ENCODE data around the gene ZNF487.

ZNF487 gene

GRCh38 chr10:43396061-43396927, 40.6 kb upstream of the ZNF487 start (continued):
- TF ChIP-seq KLF17 (tag by site-specific recombination; IDR thresholded peaks at IDR 0.05) (peak; percentile 14), ZNF560 (tag by site-specific recombination; IDR thresholded peaks at IDR 0.05; ENCODE audit: borderline replicate concordance) (no peak), ZNF324 (tag by site-specific recombination; IDR thresholded peaks at IDR 0.05) (no peak; the same call in 1 of the 2 replicates), ZNF639 (tag by site-specific recombination; IDR thresholded peaks at IDR 0.05) (no peak), AEBP2 (tag by site-specific recombination; IDR thresholded peaks at IDR 0.05; ENCODE audit: borderline replicate concordance) (no peak), ZNF701 (tag by site-specific recombination; IDR thresholded peaks at IDR 0.05) (no peak), ZBTB26 (tag by site-specific recombination; optimal IDR thresholded peaks at IDR 0.05) (peak; percentile 71)

- Histone ChIP-seq H3K4me3 (ENCODE audit: low read depth, low read length) (peak overlapping the region; percentile 58), H3K9me3 (ENCODE audit: control insufficient read depth, insufficient read depth, low read depth, low read length) (no peaks in the 10 kb centered on the region), H3K4me1 (ENCODE audit: control insufficient read depth, insufficient read depth, low read length) (peaks cover 6% of the 10 kb centered on the region), H3K36me3 (ENCODE audit: control insufficient read depth in 2 of 2, insufficient read depth in 1 of 2, low read length in 2 of 2) (peaks cover 16 to 56% of the 10 kb centered on the region in 2 experiments), H3K27ac (ENCODE audit: extremely low read depth, low read depth, low read length) (peak overlapping the region; percentile 99)
- CTCF ChIA-PET: interaction anchor here (0.5 to 0.9 kb wide), 3 partner anchors 19 to 343 kb away, joined by 3 read pairs; no protein-coding TSS in a partner anchor
- POLR2A ChIA-PET: interaction anchor here (0.5 to 2.5 kb wide), 10 partner anchors 9 to 61 kb away, joined by 3 to 29 read pairs (median 6); partner anchors contain the start of genes HNRNPF and ZNF487
- peak; percentile 93 for TF ChIP-seq ZNF366 (tag by site-specific recombination; conservative IDR thresholded peaks at IDR 0.05)
- peak; percentile 78 for TF ChIP-seq ZBTB17 (tag by site-specific recombination; IDR thresholded peaks at IDR 0.05)
- TF ChIP-seq ZNF449 (tag by site-specific recombination; IDR thresholded peaks at IDR 0.05): no peak
- TF ChIP-seq ZNF391 (tag by site-specific recombination; IDR thresholded peaks at IDR 0.05; ENCODE audit: borderline replicate concordance, low read depth): peak; percentile 39; the same call in 1 of the 2 replicates
- TF ChIP-seq ZNF10 (tag by site-specific recombination; IDR thresholded peaks at IDR 0.05): 0 out of 2 replicates have a peak, but pooled peaks have one; percentile 37
- TF ChIP-seq ZNF174 (tag by site-specific recombination; IDR thresholded peaks at IDR 0.05): no peak
- no peak for TF ChIP-seq ZNF266 (tag by site-specific recombination; IDR thresholded peaks at IDR 0.05; ENCODE audit: low read depth)
- TF ChIP-seq SP3 (tag by site-specific recombination; IDR thresholded peaks at IDR 0.05): peak; percentile 75
- no peak for TF ChIP-seq ZBTB44 (tag by site-specific recombination; IDR thresholded peaks at IDR 0.05)
- peak; percentile 93; the same call in 1 of the 2 replicates for TF ChIP-seq ZNF362 (tag by site-specific recombination; IDR thresholded peaks at IDR 0.05)
- no peak for TF ChIP-seq ZNF626 (tag by site-specific recombination; IDR thresholded peaks at IDR 0.05)
- peak; percentile 72; the same call in 1 of the 2 replicates for TF ChIP-seq ZNF76 (tag by site-specific recombination; IDR thresholded peaks at IDR 0.05; ENCODE audit: borderline replicate concordance, low read depth)
- TF ChIP-seq ZNF132 (tag by site-specific recombination; IDR thresholded peaks at IDR 0.05; ENCODE audit: borderline replicate concordance): no peak
- no peak for TF ChIP-seq RBAK (tag by site-specific recombination; IDR thresholded peaks at IDR 0.05)
- peak; percentile 98 for TF ChIP-seq ZEB2 (tag by site-specific recombination; IDR thresholded peaks at IDR 0.05)
Measured at GRCh38 chr10:43396928-43397624, 39.8 kb upstream of the ZNF487 start.

Data from HEK293 (cell line).